Cerebellar cortex (tissue), 1 donor: Measurements from ENCODE around the gene FPR2.
"Not testable (repeated sequence)": the region's sequence is repeated elsewhere in the genome, so short reads cannot be mapped to it uniquely, and the experiment has no call there.

ENCODE experiments used
- DNase-seq: peaks from one replicate; pipeline ENCODE4 v3.0.0-alpha.2; 2015; ENCODE audit warnings: low spot score

The FPR2 gene

GRCh38 chr19:51805396-51805795 is 44.4 kb downstream of the FPR2 start:
- not testable (repeated sequence) for DNase-seq

- DNase-seq: not testable (repeated sequence)
These were observed 45.6 kb downstream of the FPR2 start for GRCh38 chr19:51806571-51806970.

DNA sequence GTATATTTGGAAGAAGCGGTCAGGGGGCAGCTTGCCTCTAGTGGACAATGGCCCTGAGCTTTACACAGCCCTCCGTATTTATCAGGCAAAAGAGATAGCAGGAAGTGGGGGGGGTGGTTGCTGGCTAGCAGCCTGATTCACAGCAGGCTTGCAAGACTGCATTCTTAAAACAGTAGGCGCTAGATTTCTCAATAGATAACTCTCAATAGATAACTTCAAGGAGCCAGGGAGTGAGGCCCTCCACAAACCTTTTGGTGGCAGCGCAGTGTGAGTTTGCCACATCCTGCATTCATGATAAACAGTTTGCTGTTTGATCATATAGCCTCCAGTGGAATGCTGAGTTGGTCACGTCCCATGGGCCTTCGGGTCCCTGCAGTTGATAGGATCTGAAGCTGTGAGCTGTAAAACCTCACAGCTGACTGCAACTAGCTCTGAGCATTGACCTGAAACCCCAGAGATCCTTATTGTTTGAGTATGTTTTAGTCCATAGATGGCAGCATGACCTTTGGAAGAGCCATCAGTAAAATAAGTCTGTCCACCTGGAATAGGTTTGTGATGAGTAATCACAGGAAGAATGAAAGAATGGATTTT is 46.2 kb downstream of the FPR2 start:
- no peak for DNase-seq

- DNase-seq: no peak
These were observed 46.9 kb downstream of the FPR2 start for GRCh38 chr19:51807925-51808324.

- DNase-seq: no peak
These were observed 47.5 kb downstream of the FPR2 start for GRCh38 chr19:51808333-51808986.

DNA sequence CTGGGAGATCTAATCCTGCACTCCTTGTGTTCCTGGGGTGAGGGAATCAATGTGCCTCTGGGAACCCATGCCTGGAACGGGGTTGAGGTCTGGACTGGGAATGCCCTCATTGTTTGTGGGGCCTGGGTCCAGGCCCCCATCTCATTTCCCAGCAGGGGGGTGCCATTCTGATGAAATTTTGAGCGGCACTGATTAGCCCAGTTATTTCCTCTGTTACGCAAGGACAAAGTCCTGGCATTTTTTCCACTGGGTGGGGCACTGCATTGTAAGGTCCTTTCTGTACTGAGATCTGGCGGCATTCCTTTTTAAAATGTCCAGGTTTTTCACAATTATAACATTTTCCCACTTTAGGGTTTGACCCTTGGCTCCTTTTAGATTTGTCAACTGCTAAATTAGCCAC is 48.8 kb downstream of the FPR2 start:
- no peak for DNase-seq

GRCh38 chr19:51810223-51810622 is 49.2 kb downstream of the FPR2 start:
- DNase-seq: no peak

- no peak for DNase-seq
These were observed 50.4 kb downstream of the FPR2 start for GRCh38 chr19:51811344-51811743.

GRCh38 chr19:51815043-51815442 is 54.1 kb downstream of the FPR2 start:
- DNase-seq: no peak

GRCh38 chr19:51816711-51817110 is 55.7 kb downstream of the FPR2 start:
- no peak for DNase-seq

DNA sequence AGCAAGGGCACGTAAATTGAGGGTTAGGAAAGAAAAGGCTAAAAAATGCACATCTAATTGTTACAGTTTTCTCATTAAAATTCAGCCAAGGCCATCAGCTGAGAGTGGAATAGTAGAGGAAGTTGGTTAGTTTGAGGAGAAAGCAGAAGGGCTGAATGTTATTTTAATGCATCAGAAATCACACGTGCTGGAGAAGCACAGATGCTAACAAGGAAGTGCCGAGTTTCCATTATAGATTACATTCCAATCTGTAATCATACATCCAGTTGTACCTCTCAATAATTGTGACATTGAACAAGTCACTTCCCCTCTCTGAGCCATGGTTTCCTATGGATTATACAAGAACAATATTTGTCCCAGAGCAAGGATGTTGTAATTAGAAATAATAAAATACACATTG is 59.0 kb downstream of the FPR2 start:
- no peak for DNase-seq
